K562 (cell line): Measurements from ENCODE around the gene YPEL1. TPM values are rescaled to one million over a fixed set of nuclear protein-coding genes. Genes with fewer than 3 reads are reported as not detected.

Experiments used
- DACH1 ChIP-seq: fragments of 450-650 bp; IDR thresholded peaks from 2 replicates; pipeline ENCODE4 v1.6.1; 2018; ENCODE audit not compliant: partially characterized antibody
- ETV5 ChIP-seq: sonication (generic); formaldehyde crosslinking; IDR thresholded peaks from 2 replicates; pipeline ENCODE4 v1.4.0; 2020; ENCODE audit warnings: low read depth, mild to moderate bottlenecking, missing genetic modification reagents
- FIP1L1 ChIP-seq: fragments of 200-400 bp; formaldehyde crosslinking; IDR thresholded peaks from 2 replicates; pipeline ENCODE4 v1.6.1; 2018; ENCODE audit warnings: mild to moderate bottlenecking, low read depth, low read length; ENCODE audit not compliant: poor library complexity, severe bottlenecking
- HES1 ChIP-seq: fragments of 450-650 bp; IDR thresholded peaks from 2 replicates; pipeline ENCODE4 v1.6.1; 2016; ENCODE audit warnings: low read depth, mild to moderate bottlenecking, moderate library complexity
- MECOM ChIP-seq: fragments of 250-450 bp; sonication (Bioruptor Pico); IDR thresholded peaks from 2 replicates; pipeline ENCODE4 v1.8.0; 2022; ENCODE audit warnings: inconsistent platforms
- MEF2A ChIP-seq: IDR thresholded peaks from 2 replicates; pipeline ENCODE4 v1.6.1; 2011; ENCODE audit warnings: low read depth, mild to moderate bottlenecking, low read length, moderate library complexity; ENCODE audit not compliant: control insufficient read depth
- NCOA2 ChIP-seq, 2 experiments: fragments of 450-650 bp; IDR thresholded peaks; 2 replicates each; pipeline ENCODE4 v1.6.1; 2018; ENCODE audit warnings: mild to moderate bottlenecking in 2 of 2, moderate library complexity in 1 of 2; ENCODE audit not compliant: partially characterized antibody in 2 of 2
- RFX7 ChIP-seq: fragments of 250-450 bp; sonication (Bioruptor Pico); IDR thresholded peaks from 2 replicates; pipeline ENCODE4 v1.5.1; 2021; ENCODE audit warnings: mild to moderate bottlenecking
- SUPT5H ChIP-seq: fragments of 450-650 bp; IDR thresholded peaks from 2 replicates; pipeline ENCODE4 v1.6.1; 2016
- TCFL5 ChIP-seq: fragments of 250-450 bp; sonication (Bioruptor Pico); conservative IDR thresholded peaks from 2 replicates; pipeline ENCODE4 v1.6.1; 2021; ENCODE audit warnings: mild to moderate bottlenecking, moderate library complexity, matching md5 sums
- TFAP4 ChIP-seq: sonication (generic); formaldehyde crosslinking; IDR thresholded peaks from 2 replicates; pipeline ENCODE4 v1.8.0; 2022; ENCODE audit warnings: missing genetic modification reagents, mild to moderate bottlenecking, moderate library complexity, borderline replicate concordance
- THRAP3 ChIP-seq: fragments of 450-650 bp; IDR thresholded peaks from 2 replicates; pipeline ENCODE4 v1.6.1; 2016; ENCODE audit warnings: mild to moderate bottlenecking, inconsistent platforms, borderline replicate concordance
- YY1 ChIP-seq, 3 experiments: IDR thresholded peaks; 2 replicates each; pipeline ENCODE4 v1.6.1; 2011; ENCODE audit warnings: low read length in 2 of 3, mild to moderate bottlenecking in 2 of 3, moderate library complexity in 2 of 3, borderline replicate concordance in 1 of 3, control low read depth in 1 of 3, low read depth in 1 of 3; ENCODE audit not compliant: insufficient read depth in 3 of 3, insufficient replicate concordance in 2 of 3, control insufficient read depth in 1 of 3, insufficient read length in 1 of 3; ENCODE audit errors: extremely low read depth in 1 of 3
- ZBTB11 ChIP-seq, 3 experiments: fragments of 200-800 bp in 1 of 3; fragments of 250-450 bp in 1 of 3; fragments of 450-650 bp in 1 of 3; sonication (Bioruptor Pico) in 1 of 3; sonication (Bioruptor generic) in 1 of 3; formaldehyde crosslinking in 1 of 3; IDR thresholded peaks; 2 replicates each; pipeline versions ENCODE4 v1.6.1 to v1.8.0; 2016 to 2022; ENCODE audit warnings: mild to moderate bottlenecking in 2 of 3, missing genetic modification characterization in 2 of 3, missing compliant biosample characterization in 1 of 3, moderate library complexity in 1 of 3
- ZC3H4 ChIP-seq: sonication (generic); formaldehyde crosslinking; IDR thresholded peaks from 2 replicates; pipeline ENCODE4 v1.9.0; 2021; ENCODE audit warnings: missing genetic modification reagents, borderline replicate concordance
- ZNF224 ChIP-seq: sonication (generic); formaldehyde crosslinking; IDR thresholded peaks from 2 replicates; pipeline ENCODE4 v1.8.0; 2022; ENCODE audit warnings: mild to moderate bottlenecking, missing genetic modification reagents
- ZNF324 ChIP-seq: fragments of 250-450 bp; sonication (Bioruptor Pico); IDR thresholded peaks from 2 replicates; pipeline ENCODE4 v1.4.0; 2020; ENCODE audit warnings: mild to moderate bottlenecking
- ZNF518B ChIP-seq: fragments of 250-450 bp; sonication (Bioruptor Pico); IDR thresholded peaks from 2 replicates; pipeline ENCODE4 v1.5.0; 2021; ENCODE audit warnings: mild to moderate bottlenecking, moderate library complexity
- ZNF830 ChIP-seq: fragments of 250-450 bp; sonication (Bioruptor Pico); IDR thresholded peaks from 2 replicates; pipeline ENCODE4 v1.5.0; 2021; ENCODE audit warnings: mild to moderate bottlenecking
- polyA plus RNA-seq, 8 experiments: library from polyadenylated mRNA; depleted of rRNA in 4 of 8; stranded (reverse) in 5 of 8; unstranded in 3 of 8; fragments of >200 nt; fragmentation: Nextera tagmentation in 2 of 8; fragmentation: Illumina TruSeq in 1 of 8; extraction: Ambion mirVana in 2 of 8; extraction: Trizol in 1 of 8; gene quantifications; 2 replicates each; pipeline versions ENCODE4 v1.2.1 to v1.2.3, GENCODE V29; 2011 to 2014; ENCODE audit warnings: inconsistent platforms in 1 of 8, missing spikeins in 1 of 8
- total RNA-seq, 7 experiments: library from RNA; depleted of rRNA in 6 of 7; stranded (reverse); fragments of >200 nt in 6 of 7; fragmentation: Illumina TruSeq in 2 of 7; extraction: Trizol in 2 of 7; gene quantifications; 2 replicates each; pipeline versions ENCODE4 v1.2.1 to v1.2.3, GENCODE V29; 2011 to 2021; ENCODE audit warnings: low replicate concordance in 1 of 7

The YPEL1 gene
- total and polyA plus RNA-seq, 9 of the 15 experiments (the other 6 are each of a cell fraction or from before 2014, with no cell fraction given), result 0.07 to 2.2 (median 0.46) TPM

- TF ChIP-seq ZNF518B (CRISPR knock-in tag) (no peak), ZNF830 (no peak), ZNF324 (CRISPR knock-in tag) (no peak), ZC3H4 (CRISPR knock-in tag) (no peak), YY1 (IDR thresholded peaks at IDR 0.05; ENCODE audit: borderline replicate concordance in 1 of 3, control insufficient read depth in 1 of 3, extremely low read depth in 1 of 3, insufficient read depth in 3 of 3, insufficient read length in 1 of 3, insufficient replicate concordance in 2 of 3, low read depth in 1 of 3, low read length in 2 of 3) (peak in 1 of 3 experiments; percentile 89), SUPT5H (no peak), RFX7 (no peak), HES1 (no peak), ZBTB11 (CRISPR knock-in tag; IDR thresholded peaks at IDR 0.05) (no peak), THRAP3 (no peak), TFAP4 (CRISPR knock-in tag) (no peak), MEF2A (no peak), ZNF224 (CRISPR knock-in tag) (no peak), TCFL5 (CRISPR knock-in tag) (no peak), MECOM (CRISPR knock-in tag) (no peak), DACH1 (no peak), ETV5 (CRISPR knock-in tag) (no peak), NCOA2 (IDR thresholded peaks at IDR 0.05; ENCODE audit: partially characterized antibody in 2 of 2) (no peak), FIP1L1 (no peak)
These were observed 78.1 kb downstream of the YPEL1 start (continued) for GRCh38 chr22:21657360-21658032.
